Neural cell (in vitro differentiated cells): ENCODE measurements around the gene ISCU. TPM values are rescaled to one million over a fixed set of nuclear protein-coding genes. Genes with fewer than 3 reads are reported as not detected.
"Not testable (repeated sequence)": the region's sequence is repeated elsewhere in the genome, so short reads cannot be mapped to it uniquely, and the experiment has no call there.

ENCODE experiments used
- H2AFZ ChIP-seq: fragments of 200-600, 300-800 bp; sonication (generic), shearing (Covaris generic); 2 replicates; pipeline ENCODE4 v1.6.0; 2014; ENCODE audit warnings: low read depth, mild to moderate bottlenecking, antibody characterized with exemption, low read length, moderate library complexity
- H3F3A ChIP-seq: fragments of 200-600 bp; shearing (Covaris generic); 2 replicates; pipeline ENCODE4 v1.6.1; 2016; ENCODE audit warnings: mild to moderate bottlenecking, moderate library complexity, mixed read lengths, antibody characterized with exemption, low read length; ENCODE audit not compliant: insufficient read depth, poor library complexity, severe bottlenecking
- H3K27ac ChIP-seq: fragments of 200-600, 300-800 bp; sonication (generic), shearing (Covaris generic); 2 replicates; pipeline ENCODE4 v1.5.1; 2014; ENCODE audit warnings: mild to moderate bottlenecking, low read length, moderate library complexity
- H3K27me3 ChIP-seq: fragments of 300-800, 200-600 bp; sonication (generic), shearing (Covaris generic); 2 replicates; pipeline ENCODE4 v1.6.0; 2014; ENCODE audit warnings: mild to moderate bottlenecking, low read depth, low read length, moderate library complexity; ENCODE audit not compliant: insufficient read depth
- H3K36me3 ChIP-seq: fragments of 300-800, 200-600 bp; sonication (generic), shearing (Covaris generic); 2 replicates; pipeline ENCODE4 v1.5.1; 2014; ENCODE audit warnings: mild to moderate bottlenecking, antibody characterized with exemption, low read length, moderate library complexity; ENCODE audit not compliant: insufficient read depth
- H3K4me2 ChIP-seq: fragments of 300-800, 200-600 bp; sonication (generic), shearing (Covaris generic); 2 replicates; pipeline ENCODE4 v1.6.0; 2014; ENCODE audit warnings: mild to moderate bottlenecking, low read length
- H3K4me3 ChIP-seq: fragments of 300-800, 200-600 bp; sonication (generic), shearing (Covaris generic); 2 replicates; pipeline ENCODE4 v1.5.1; 2014; ENCODE audit warnings: mild to moderate bottlenecking, low read length, moderate library complexity
- H3K79me2 ChIP-seq: fragments of 200-600 bp; shearing (Covaris generic); replicated peaks from 2 replicates; pipeline ENCODE4 v1.6.0; 2014; ENCODE audit warnings: mild to moderate bottlenecking, low read length, moderate library complexity; ENCODE audit not compliant: insufficient read depth
- H3K9ac ChIP-seq: fragments of 300-800, 200-600 bp; sonication (generic), shearing (Covaris generic); 2 replicates; pipeline ENCODE4 v1.6.1; 2016; ENCODE audit warnings: mild to moderate bottlenecking, low read length, mixed read lengths
- H3K9me2 ChIP-seq: fragments of 200-600 bp; shearing (Covaris generic); 2 replicates; pipeline ENCODE4 v1.6.1; 2016; ENCODE audit warnings: mild to moderate bottlenecking, low read length, mixed read lengths; ENCODE audit not compliant: insufficient read depth
- H3K9me3 ChIP-seq: fragments of 200-600, 300-800 bp; sonication (generic), shearing (Covaris generic); 2 replicates; pipeline ENCODE4 v1.6.1; 2016; ENCODE audit warnings: mild to moderate bottlenecking, mixed run types, low read length, moderate library complexity, mixed read lengths
- H4K20me1 ChIP-seq: fragments of 200-600 bp; shearing (Covaris generic); 2 replicates; pipeline ENCODE4 v1.6.1; 2016; ENCODE audit warnings: mild to moderate bottlenecking, mixed run types; ENCODE audit not compliant: insufficient read depth
- EP300 ChIP-seq: fragments of 450-650 bp; conservative IDR thresholded peaks from 2 replicates; pipeline ENCODE4 v1.6.1; 2014; ENCODE audit warnings: antibody characterized with exemption, mild to moderate bottlenecking, moderate library complexity; ENCODE audit not compliant: poor library complexity, severe bottlenecking
- EZH2 ChIP-seq: fragments of 200-600, 300-800 bp; shearing (Covaris generic), sonication (generic); IDR thresholded peaks from 2 replicates; pipeline ENCODE4 v1.6.1; 2014; ENCODE audit warnings: antibody characterized with exemption, low read length, borderline replicate concordance, mild to moderate bottlenecking; ENCODE audit not compliant: insufficient read depth, poor library complexity, severe bottlenecking
- MXI1 ChIP-seq: fragments of 450-650 bp; conservative IDR thresholded peaks from 2 replicates; pipeline ENCODE4 v1.6.1; 2014; ENCODE audit warnings: antibody characterized with exemption, mild to moderate bottlenecking; ENCODE audit not compliant: poor library complexity, severe bottlenecking
- POLR2AphosphoS5 ChIP-seq: IDR thresholded peaks from 2 replicates; pipeline ENCODE4 v1.6.1; 2012
- RAD21 ChIP-seq: fragments of 450-650 bp; conservative IDR thresholded peaks from 2 replicates; pipeline ENCODE4 v1.6.1; 2014; ENCODE audit warnings: antibody characterized with exemption, mild to moderate bottlenecking, moderate library complexity
- SMC3 ChIP-seq: fragments of 450-650 bp; conservative IDR thresholded peaks from 2 replicates; pipeline ENCODE4 v1.6.1; 2014; ENCODE audit warnings: antibody characterized with exemption, mild to moderate bottlenecking, moderate library complexity; ENCODE audit not compliant: poor library complexity
- TAF1 ChIP-seq: IDR thresholded peaks from 2 replicates; pipeline ENCODE4 v1.6.1; 2012; ENCODE audit warnings: low read depth
- polyA plus RNA-seq: library from polyadenylated mRNA; depleted of rRNA; stranded (reverse); fragments of >200 nt; gene quantifications from 2 replicates; pipeline ENCODE4 v1.2.3, GENCODE V29; 2014
- TF ChIP-seq, protein P1 (sequence below): IDR thresholded peaks from 2 replicates; pipeline ENCODE4 v1.6.1; 2012; ENCODE audit warnings: borderline replicate concordance
- TF ChIP-seq, protein P2 (sequence below): fragments of 450-650 bp; IDR thresholded peaks from 2 replicates; pipeline ENCODE4 v1.5.1; 2014; ENCODE audit warnings: antibody characterized with exemption, mild to moderate bottlenecking, moderate library complexity; ENCODE audit not compliant: poor library complexity, severe bottlenecking

ISCU gene
- polyA plus RNA-seq, 1 donor from 2014 or later = 164 TPM

DNA sequence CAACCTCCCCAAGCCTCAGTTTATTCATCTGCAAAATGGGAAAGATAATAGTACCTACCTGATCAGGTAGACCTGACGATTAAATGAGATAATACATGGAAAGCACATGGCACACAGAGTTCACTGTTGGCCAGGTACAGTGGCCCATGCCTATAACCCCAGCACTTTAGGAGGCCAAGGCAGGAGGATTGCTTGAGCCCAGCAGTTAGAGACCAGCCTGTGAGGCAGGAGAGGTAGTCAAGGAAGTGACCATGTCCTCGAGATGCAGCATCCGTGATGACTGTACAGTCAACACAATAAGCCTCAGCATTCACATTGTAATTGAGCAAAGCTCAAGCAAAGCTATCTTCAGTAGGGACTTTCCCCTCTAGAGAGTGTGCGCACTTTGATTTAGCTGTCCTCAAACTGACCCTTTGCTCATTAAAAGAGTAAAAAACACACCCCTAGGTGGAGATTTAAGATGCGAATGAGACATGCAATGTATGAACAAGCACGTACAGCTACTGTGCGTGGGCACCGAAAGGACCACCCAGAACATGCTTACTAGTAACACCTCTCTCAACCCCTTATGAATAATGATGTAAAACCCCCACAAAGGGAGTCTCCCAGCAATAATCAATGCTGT lies 9.9 kb downstream of the ISCU start (continued):
- TF ChIP-seq RAD21 (no peak), SMC3 (no peak)

DNA sequence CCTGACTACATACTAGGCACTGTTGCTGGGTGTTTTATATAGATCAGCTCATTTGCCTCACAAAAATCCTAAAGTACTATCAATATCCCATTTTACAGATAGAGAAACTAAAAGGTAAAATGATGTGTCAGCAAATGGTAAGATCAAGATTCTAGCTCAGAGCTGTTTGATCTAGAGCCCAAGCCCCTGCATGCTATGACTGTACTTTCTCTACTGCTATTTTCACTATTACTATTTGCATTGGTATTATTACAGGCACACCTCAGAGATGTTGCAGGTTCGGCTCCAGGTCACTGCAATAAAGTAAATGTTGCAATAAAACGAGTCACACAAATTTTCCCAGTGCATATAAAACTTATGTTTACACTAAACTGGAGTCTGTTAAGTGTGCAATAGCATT lies 10.9 kb downstream of the ISCU start:
- TF ChIP-seq, protein P1, sequence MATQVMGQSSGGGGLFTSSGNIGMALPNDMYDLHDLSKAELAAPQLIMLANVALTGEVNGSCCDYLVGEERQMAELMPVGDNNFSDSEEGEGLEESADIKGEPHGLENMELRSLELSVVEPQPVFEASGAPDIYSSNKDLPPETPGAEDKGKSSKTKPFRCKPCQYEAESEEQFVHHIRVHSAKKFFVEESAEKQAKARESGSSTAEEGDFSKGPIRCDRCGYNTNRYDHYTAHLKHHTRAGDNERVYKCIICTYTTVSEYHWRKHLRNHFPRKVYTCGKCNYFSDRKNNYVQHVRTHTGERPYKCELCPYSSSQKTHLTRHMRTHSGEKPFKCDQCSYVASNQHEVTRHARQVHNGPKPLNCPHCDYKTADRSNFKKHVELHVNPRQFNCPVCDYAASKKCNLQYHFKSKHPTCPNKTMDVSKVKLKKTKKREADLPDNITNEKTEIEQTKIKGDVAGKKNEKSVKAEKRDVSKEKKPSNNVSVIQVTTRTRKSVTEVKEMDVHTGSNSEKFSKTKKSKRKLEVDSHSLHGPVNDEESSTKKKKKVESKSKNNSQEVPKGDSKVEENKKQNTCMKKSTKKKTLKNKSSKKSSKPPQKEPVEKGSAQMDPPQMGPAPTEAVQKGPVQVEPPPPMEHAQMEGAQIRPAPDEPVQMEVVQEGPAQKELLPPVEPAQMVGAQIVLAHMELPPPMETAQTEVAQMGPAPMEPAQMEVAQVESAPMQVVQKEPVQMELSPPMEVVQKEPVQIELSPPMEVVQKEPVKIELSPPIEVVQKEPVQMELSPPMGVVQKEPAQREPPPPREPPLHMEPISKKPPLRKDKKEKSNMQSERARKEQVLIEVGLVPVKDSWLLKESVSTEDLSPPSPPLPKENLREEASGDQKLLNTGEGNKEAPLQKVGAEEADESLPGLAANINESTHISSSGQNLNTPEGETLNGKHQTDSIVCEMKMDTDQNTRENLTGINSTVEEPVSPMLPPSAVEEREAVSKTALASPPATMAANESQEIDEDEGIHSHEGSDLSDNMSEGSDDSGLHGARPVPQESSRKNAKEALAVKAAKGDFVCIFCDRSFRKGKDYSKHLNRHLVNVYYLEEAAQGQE = no peak
- TF ChIP-seq, protein P2, sequence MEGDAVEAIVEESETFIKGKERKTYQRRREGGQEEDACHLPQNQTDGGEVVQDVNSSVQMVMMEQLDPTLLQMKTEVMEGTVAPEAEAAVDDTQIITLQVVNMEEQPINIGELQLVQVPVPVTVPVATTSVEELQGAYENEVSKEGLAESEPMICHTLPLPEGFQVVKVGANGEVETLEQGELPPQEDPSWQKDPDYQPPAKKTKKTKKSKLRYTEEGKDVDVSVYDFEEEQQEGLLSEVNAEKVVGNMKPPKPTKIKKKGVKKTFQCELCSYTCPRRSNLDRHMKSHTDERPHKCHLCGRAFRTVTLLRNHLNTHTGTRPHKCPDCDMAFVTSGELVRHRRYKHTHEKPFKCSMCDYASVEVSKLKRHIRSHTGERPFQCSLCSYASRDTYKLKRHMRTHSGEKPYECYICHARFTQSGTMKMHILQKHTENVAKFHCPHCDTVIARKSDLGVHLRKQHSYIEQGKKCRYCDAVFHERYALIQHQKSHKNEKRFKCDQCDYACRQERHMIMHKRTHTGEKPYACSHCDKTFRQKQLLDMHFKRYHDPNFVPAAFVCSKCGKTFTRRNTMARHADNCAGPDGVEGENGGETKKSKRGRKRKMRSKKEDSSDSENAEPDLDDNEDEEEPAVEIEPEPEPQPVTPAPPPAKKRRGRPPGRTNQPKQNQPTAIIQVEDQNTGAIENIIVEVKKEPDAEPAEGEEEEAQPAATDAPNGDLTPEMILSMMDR = no peak
- TF ChIP-seq POLR2AphosphoS5 = no peak
- no peak for TF ChIP-seq TAF1
- no peak for TF ChIP-seq MXI1
- TF ChIP-seq EP300 = no peak
- TF ChIP-seq RAD21 = no peak
- TF ChIP-seq EZH2 = no peak
- TF ChIP-seq SMC3 = no peak
- Histone ChIP-seq H3K79me2 (no peaks in the 10 kb centered on the region), H2AFZ (no peak overlapping the region)

DNA sequence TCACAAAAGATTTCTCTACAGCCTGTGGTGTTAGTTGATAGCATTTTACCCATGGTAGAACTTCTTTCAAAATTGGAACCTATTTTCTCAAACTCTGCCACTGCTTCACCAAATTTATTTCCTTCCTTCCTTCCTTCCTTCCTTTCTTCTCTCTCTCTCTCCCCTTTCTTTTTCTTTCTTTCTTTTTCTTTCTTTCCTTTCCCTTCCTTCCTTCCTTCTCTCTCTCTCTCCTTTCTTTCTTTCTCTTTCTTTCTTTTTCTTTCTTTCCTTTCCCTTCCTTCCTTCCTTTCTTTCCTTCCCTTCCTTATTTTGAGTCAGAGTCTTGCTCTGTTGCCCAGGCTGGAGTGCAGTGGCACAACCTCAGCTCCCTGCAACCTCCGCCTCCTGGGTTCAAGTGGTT lies 11.9 kb downstream of the ISCU start:
- not testable (repeated sequence) for H3K4me2 ChIP-seq, H3K9ac ChIP-seq, H4K20me1 ChIP-seq

More for the DNA sequence above, 10.9 kb downstream of the ISCU start:
- Histone ChIP-seq H3K27me3 (no peaks in the 10 kb centered on the region), H3K27ac (no peak overlapping the region), H3F3A (no peaks in the 10 kb centered on the region), H3K9me3 (no peaks in the 10 kb centered on the region), H3K9me2 (no peaks in the 10 kb centered on the region), H3K4me2 (no peak overlapping the region), H3K9ac (no peak overlapping the region), H3K36me3 (peaks cover under 1% of the 10 kb centered on the region), H4K20me1 (no peaks in the 10 kb centered on the region), H3K4me3 (no peak overlapping the region)

More for the DNA sequence above, 11.9 kb downstream of the ISCU start:
- not testable (repeated sequence) for H3F3A ChIP-seq, H3K4me3 ChIP-seq, H2AFZ ChIP-seq, H3K9me2 ChIP-seq, H3K27ac ChIP-seq, H3K79me2 ChIP-seq, H3K9me3 ChIP-seq, H3K36me3 ChIP-seq, H3K27me3 ChIP-seq
